K562 (cell line): ENCODE results near the gene WWOX. TPM values are rescaled to one million over a fixed set of nuclear protein-coding genes. Genes with fewer than 3 reads are reported as not detected.

Experiments
- ATAC-seq: fragments of 200-7000 bp; cut with Tn5 transposase; 3 replicates; pipeline ENCODE4 v1.9.1; 2020; ENCODE audit warnings: moderate library complexity
- BruUV-seq: library from RNA; stranded (reverse); fragments of 400-500 nt; replicated peaks from 2 replicates; lab custom pipeline; 2021; lab: Mats Ljungman, UMichigan
- CTCF ChIA-PET: fragments of 300-600 bp; formaldehyde crosslinking; extraction: SDS; loops from one replicate; lab custom pipeline; 2021; ENCODE audit warnings: low intra/inter-chr PET ratio; lab: Yijun Ruan, JAX
- POLR2A ChIA-PET: fragments of 300-600, 350-650 bp; sonication (Branson Sonifier 250); formaldehyde crosslinking; extraction: SDS; loops from one replicate; lab custom pipeline; 2021; ENCODE audit warnings: antibody characterized with exemption, inconsistent platforms; lab: Yijun Ruan, JAX
- DNase-seq, 4 experiments: peaks; one replicate each; pipeline versions ENCODE4 v3.0.0 to v3.0.0-alpha.2; 2011 to 2018; ENCODE audit warnings: low spot score in 3 of 4, mixed read lengths in 3 of 4; ENCODE audit errors: extremely low read depth in 1 of 4
- FAIRE-seq: peaks from 2 replicates; lab custom pipeline; 2011; peaks lifted over from hg19 to GRCh38; lab: Jason Lieb, UNC
- H2AFZ ChIP-seq: 2 replicates; pipeline ENCODE4 v1.6.0; 2011; ENCODE audit warnings: low read depth, low read length, control low read depth, inconsistent platforms
- H3K27ac ChIP-seq: fragments of 200-600 bp; 3 replicates; pipeline ENCODE4 v1.8.0; 2011; ENCODE audit warnings: low read depth, mild to moderate bottlenecking, control low read depth, inconsistent platforms, low read length, moderate library complexity, mixed read lengths; ENCODE audit errors: extremely low read depth
- H3K27me3 ChIP-seq, 2 experiments: fragments of 300-600 bp in 1 of 2; 2 replicates in 1 of 2; 3 replicates in 1 of 2; pipeline versions ENCODE4 v1.6.0 to v1.8.0; 2011; ENCODE audit warnings: inconsistent platforms in 2 of 2, low read length in 2 of 2, mild to moderate bottlenecking in 1 of 2, mixed read lengths in 1 of 2, moderate library complexity in 1 of 2; ENCODE audit not compliant: control insufficient read depth in 2 of 2, insufficient read depth in 2 of 2
- H3K36me3 ChIP-seq: fragments of 300-600 bp; 3 replicates; pipeline ENCODE4 v1.8.0; 2011; ENCODE audit warnings: mild to moderate bottlenecking, low read length, inconsistent platforms; ENCODE audit not compliant: control insufficient read depth, insufficient read depth
- H3K4me1 ChIP-seq, 2 experiments: fragments of 200-600 bp in 1 of 2; replicated peaks in 1 of 2; 2 replicates in 1 of 2; 3 replicates in 1 of 2; pipeline versions ENCODE4 v1.5.1 to v1.8.0; 2011; ENCODE audit warnings: inconsistent platforms in 2 of 2, low read length in 2 of 2, mild to moderate bottlenecking in 1 of 2, mixed read lengths in 1 of 2, moderate library complexity in 1 of 2; ENCODE audit not compliant: control insufficient read depth in 2 of 2, insufficient read depth in 2 of 2
- H3K4me2 ChIP-seq: 2 replicates; pipeline ENCODE4 v1.6.1; 2011; ENCODE audit warnings: low read length, control low read depth, inconsistent platforms, mixed read lengths; ENCODE audit not compliant: insufficient read depth
- H3K4me3 ChIP-seq: fragments of 200-600 bp; sonication (generic), shearing (Covaris generic); 2 replicates; pipeline ENCODE4 v1.5.1; 2016; ENCODE audit warnings: control low read depth, inconsistent platforms
- H3K79me2 ChIP-seq: fragments of 200-600 bp; 3 replicates; pipeline ENCODE4 v1.8.0; 2011; ENCODE audit warnings: low read length, inconsistent platforms; ENCODE audit not compliant: control insufficient read depth, insufficient read depth
- H3K9ac ChIP-seq, 2 experiments: 2 replicates each; pipeline versions ENCODE4 v1.6.0 to v1.6.1; 2011; ENCODE audit warnings: low read depth in 2 of 2, low read length in 2 of 2, control low read depth in 1 of 2, inconsistent platforms in 1 of 2, mild to moderate bottlenecking in 1 of 2, mixed read lengths in 1 of 2; ENCODE audit not compliant: insufficient read depth in 1 of 2
- H3K9me1 ChIP-seq: one replicate; pipeline ENCODE4 v1.6.0; 2011; ENCODE audit warnings: inconsistent platforms, mild to moderate bottlenecking, low read length, moderate library complexity; ENCODE audit not compliant: control insufficient read depth, insufficient read depth
- H3K9me3 ChIP-seq: replicated peaks from 2 replicates; pipeline ENCODE4 v1.5.1; 2011; ENCODE audit warnings: low read depth, low read length, inconsistent platforms; ENCODE audit not compliant: control insufficient read depth, insufficient read depth
- H4K20me1 ChIP-seq: replicated peaks from 2 replicates; pipeline ENCODE4 v1.6.1; 2011; ENCODE audit warnings: low read length, inconsistent platforms, mixed read lengths; ENCODE audit not compliant: control insufficient read depth, insufficient read depth
- ELK3 ChIP-seq: fragments of 450-650 bp; formaldehyde crosslinking; IDR thresholded peaks from 2 replicates; pipeline ENCODE4 v1.4.0; 2020; ENCODE audit warnings: mild to moderate bottlenecking
- GABPA ChIP-seq: fragments of 200-800 bp; sonication (Bioruptor generic); conservative IDR thresholded peaks from 2 replicates; pipeline ENCODE4 v1.6.1; 2016; ENCODE audit warnings: low read depth, missing genetic modification characterization, missing compliant biosample characterization
- KAT2B ChIP-seq: IDR thresholded peaks from one replicate; pipeline ENCODE4 v1.6.1; 2012; ENCODE audit warnings: low read depth, mild to moderate bottlenecking, control low read depth, inconsistent platforms, low read length, moderate library complexity
- POLR3A ChIP-seq: IDR thresholded peaks from 2 replicates; pipeline ENCODE4 v1.6.1; 2011; ENCODE audit warnings: borderline replicate concordance, mild to moderate bottlenecking, moderate library complexity; ENCODE audit not compliant: insufficient read length, insufficient read depth; ENCODE audit errors: extremely low read depth
- REST ChIP-seq, 2 experiments: fragments of 450-650 bp; formaldehyde crosslinking in 1 of 2; IDR thresholded peaks; 2 replicates each; pipeline versions ENCODE4 v1.4.0 to v1.6.1; 2014 to 2020; ENCODE audit warnings: mild to moderate bottlenecking in 2 of 2, borderline replicate concordance in 1 of 2, low read depth in 1 of 2
- SMAD3 ChIP-seq: fragments of 450-650 bp; formaldehyde crosslinking; conservative IDR thresholded peaks from 2 replicates; pipeline ENCODE4 v1.4.0; 2020; ENCODE audit warnings: mild to moderate bottlenecking
- SREBF1 ChIP-seq: fragments of 150-350 bp; IDR thresholded peaks from 2 replicates; pipeline ENCODE4 v1.6.1; 2014; ENCODE audit warnings: antibody characterized with exemption, low read depth, low read length, borderline replicate concordance
- THAP7 ChIP-seq: fragments of 250-450 bp; sonication (Bioruptor Pico); IDR thresholded peaks from 2 replicates; pipeline ENCODE4 v1.5.0; 2021
- ZSCAN29 ChIP-seq: fragments of 450-650 bp; IDR thresholded peaks from 2 replicates; pipeline ENCODE4 v1.6.1; 2017
- WGBS: fragments of 100-300 bp; shearing (Covaris generic); methylation state at CpG from one replicate; pipeline ENCODE4 v1.1.6; 2016; ENCODE audit warnings: low coverage, mixed read lengths; ENCODE audit not compliant: insufficient coverage; ENCODE audit errors: missing lambda C conversion rate; 5-methylcytosine and 5-hydroxymethylcytosine counted together
- in situ Hi-C: fragments of 300-500 bp; cut with MboI; formaldehyde crosslinking; loops from 4 replicates; pipeline ENCODE4 v1.15.0; 2018; ENCODE audit warnings: inconsistent platforms, mixed read lengths
- intact Hi-C: fragments of 100-400 bp; cut with micrococcal nuclease; formaldehyde crosslinking; loops from 2 replicates; pipeline ENCODE4 v1.14.2; 2022
- polyA plus RNA-seq, 8 experiments: library from polyadenylated mRNA; depleted of rRNA in 4 of 8; stranded (reverse) in 5 of 8; unstranded in 3 of 8; fragments of >200 nt; fragmentation: Nextera tagmentation in 2 of 8; fragmentation: Illumina TruSeq in 1 of 8; extraction: Ambion mirVana in 2 of 8; extraction: Trizol in 1 of 8; gene quantifications; 2 replicates each; pipeline versions ENCODE4 v1.2.1 to v1.2.3, GENCODE V29; 2011 to 2014; ENCODE audit warnings: inconsistent platforms in 1 of 8, missing spikeins in 1 of 8
- total RNA-seq, 7 experiments: library from RNA; depleted of rRNA in 6 of 7; stranded (reverse); fragments of >200 nt in 6 of 7; fragmentation: Illumina TruSeq in 2 of 7; extraction: Trizol in 2 of 7; gene quantifications; 2 replicates each; pipeline versions ENCODE4 v1.2.1 to v1.2.3, GENCODE V29; 2011 to 2021; ENCODE audit warnings: low replicate concordance in 1 of 7

The WWOX gene
- total and polyA plus RNA-seq, 9 of the 15 experiments (the other 6 are each of a cell fraction or from before 2014, with no cell fraction given) = 1.6 to 22.7 (median 8.1) TPM

- no peak for TF ChIP-seq POLR3A
- no peak for TF ChIP-seq ELK3 (CRISPR knock-in tag)
- no peak for TF ChIP-seq REST (IDR thresholded peaks at IDR 0.05; ENCODE audit: borderline replicate concordance)
- no peak for TF ChIP-seq REST (CRISPR knock-in tag; IDR thresholded peaks at IDR 0.05; ENCODE audit: low read depth)
- TF ChIP-seq ZSCAN29 = no peak
- no peak for TF ChIP-seq SMAD3 (CRISPR knock-in tag)
- TF ChIP-seq GABPA (tag) = no peak
- no peak for TF ChIP-seq THAP7 (CRISPR knock-in tag)
- no peak for TF ChIP-seq KAT2B
- TF ChIP-seq SREBF1 = no peak
- intact Hi-C loops = no loop called here
- H3K4me2 ChIP-seq = no peak overlapping the region
- no peaks in the 10 kb centered on the region for H3K4me1 ChIP-seq
- no peak for ATAC-seq
- POLR2A ChIA-PET = interaction anchor here (0.7 kb wide), 1 partner anchor 19 kb away, joined by 3 read pairs; no protein-coding TSS in a partner anchor
- H3K27ac ChIP-seq = no peak overlapping the region
- CTCF ChIA-PET = no interaction called here
- 10% methylated on average over 6 of the region's 7 CpGs for WGBS
- H3K4me3 ChIP-seq = no peak overlapping the region
- H3K36me3 ChIP-seq = no peaks in the 10 kb centered on the region
- H3K79me2 ChIP-seq = no peaks in the 10 kb centered on the region
- H2AFZ ChIP-seq = no peak overlapping the region
- no peak overlapping the region for H3K9ac ChIP-seq
- DNase-seq = no peak
- H3K9me3 ChIP-seq = no peaks in the 10 kb centered on the region
- no peaks in the 10 kb centered on the region for H3K9me1 ChIP-seq
- FAIRE-seq = no peak
- in situ Hi-C loops = no loop called here
- no TSS peak for BruUV-seq
- peaks cover 11 to 18% of the 10 kb centered on the region in 2 experiments; a peak in 4 of 5 replicates for H3K27me3 ChIP-seq
- no peaks in the 10 kb centered on the region for H4K20me1 ChIP-seq
Observed at GRCh38 chr16:78189121-78189520, 89.7 kb downstream of the WWOX start.
